NCI-H2227 (cell line): ENCODE measurements around the gene POLR3E.
"Not testable (repeated sequence)": the region's sequence is repeated elsewhere in the genome, so short reads cannot be mapped to it uniquely, and the experiment has no call there.

ENCODE experiments used
- DNase-seq: peaks from one replicate; lab custom pipeline; 2025; ENCODE audit not compliant: unreplicated experiment; lab: John Stamatoyannopoulos, UW

The POLR3E gene

GRCh38 chr16:22360963-22361659, 63.9 kb downstream of the POLR3E start:
- no peak for DNase-seq

- DNase-seq: no peak
These were observed 67.0 kb downstream of the POLR3E start for GRCh38 chr16:22364241-22364640.

GRCh38 chr16:22366371-22366770, 69.2 kb downstream of the POLR3E start:
- DNase-seq: no peak

- no peak for DNase-seq
These were observed 69.7 kb downstream of the POLR3E start for GRCh38 chr16:22366889-22367288.

DNA sequence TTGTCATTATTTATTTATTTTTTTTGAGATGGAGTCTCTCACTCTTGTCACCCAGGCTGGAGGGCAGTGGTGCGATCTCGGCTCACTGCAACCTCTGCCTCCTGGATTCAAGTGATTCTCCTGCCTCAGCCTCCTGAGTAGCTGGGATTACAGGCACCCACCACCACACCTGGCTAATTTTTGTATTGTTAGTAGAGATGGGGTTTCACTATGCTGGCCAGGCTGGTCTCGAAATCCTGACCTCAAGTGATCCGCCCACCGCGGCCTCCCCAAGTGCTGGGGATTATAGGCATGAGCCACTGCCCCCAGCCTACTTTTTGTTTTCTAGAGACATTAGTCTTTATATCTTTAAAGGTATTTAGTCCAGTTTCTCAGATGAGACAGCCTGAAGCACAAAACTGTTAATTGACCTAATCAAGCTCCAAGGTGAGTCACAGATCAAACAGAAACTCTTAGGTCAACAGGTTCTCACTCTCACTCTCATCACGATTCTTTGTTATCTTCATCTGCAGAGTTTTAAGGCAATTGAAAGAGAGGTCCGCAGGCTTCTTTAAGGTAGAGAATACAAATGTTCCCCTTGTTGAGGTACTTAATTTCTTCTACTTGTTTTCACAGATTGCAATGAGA, 71.1 kb downstream of the POLR3E start:
- DNase-seq: not testable (repeated sequence)

GRCh38 chr16:22369221-22369811, 72.1 kb downstream of the POLR3E start:
- DNase-seq: no peak

DNA sequence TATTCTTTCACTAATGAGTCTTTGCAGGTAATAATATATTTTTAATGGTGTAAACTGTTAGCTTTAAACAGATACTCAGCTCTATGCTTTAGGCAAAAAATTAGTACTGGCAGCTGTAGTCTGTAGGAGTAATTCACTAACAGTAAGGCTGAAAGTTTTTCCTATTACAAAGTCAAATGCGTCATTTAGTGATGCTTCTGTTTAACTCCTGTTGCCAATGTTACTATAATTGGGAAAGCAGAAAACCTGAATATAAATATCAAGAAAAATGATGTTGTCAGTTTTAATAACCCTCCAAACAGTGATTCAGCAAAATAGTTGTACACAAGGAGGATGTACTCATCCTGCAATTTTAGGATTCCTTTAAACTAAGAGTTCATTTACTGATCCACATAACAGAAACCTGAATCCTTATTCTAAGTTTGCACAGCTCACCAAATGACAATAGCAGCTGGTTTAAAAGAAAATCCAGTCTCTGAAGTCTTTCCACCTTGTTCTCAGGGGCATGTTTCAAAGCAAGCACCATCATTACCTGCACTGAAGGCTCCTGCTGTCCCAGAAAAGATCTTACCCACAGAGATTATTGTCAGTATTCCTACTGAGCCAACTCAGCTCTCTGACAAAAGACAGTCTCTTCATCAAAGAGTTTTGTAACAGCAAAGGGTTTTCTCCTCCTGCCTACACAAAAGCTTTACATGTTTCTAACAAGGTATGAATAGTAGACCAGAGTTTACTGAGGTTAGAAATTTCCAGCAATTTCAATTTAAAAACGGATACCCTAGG, 73.0 kb downstream of the POLR3E start:
- no peak for DNase-seq

DNA sequence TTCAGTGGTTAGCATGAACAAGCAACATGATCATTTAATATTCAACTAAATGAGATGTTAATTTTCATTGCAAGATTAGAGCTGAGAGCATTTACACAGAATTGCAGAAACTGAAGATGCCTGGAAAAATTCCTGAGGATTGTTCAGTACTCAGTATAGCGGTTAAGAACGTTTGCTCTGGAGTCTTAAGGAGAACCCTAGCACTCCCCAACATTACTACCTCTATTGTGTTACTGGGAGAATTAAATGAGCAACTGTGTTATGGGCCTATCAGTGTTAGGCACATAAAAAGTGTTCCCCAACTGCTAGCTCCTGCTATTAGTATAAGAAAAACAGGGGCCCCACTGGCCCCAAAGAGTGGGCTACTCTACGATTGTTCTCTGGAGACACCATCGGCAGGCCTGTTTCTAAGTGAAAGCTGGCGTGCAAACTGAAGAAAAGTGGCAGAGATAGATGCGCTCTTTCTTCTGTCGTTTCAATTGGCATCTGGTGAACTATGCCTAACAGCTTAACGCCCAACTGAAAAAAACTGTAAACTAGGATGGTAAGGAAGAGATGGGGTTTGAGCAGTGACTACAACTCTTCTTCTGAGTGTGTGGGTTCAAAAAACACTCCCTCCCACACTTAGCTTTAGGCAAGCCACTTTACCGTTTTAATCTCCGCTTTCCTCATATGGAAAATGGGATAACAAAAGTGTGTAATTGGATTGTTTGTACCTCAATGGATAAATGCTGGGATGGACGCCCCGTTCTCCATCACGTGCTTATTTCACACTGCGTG, 75.9 kb downstream of the POLR3E start:
- DNase-seq: no peak

DNA sequence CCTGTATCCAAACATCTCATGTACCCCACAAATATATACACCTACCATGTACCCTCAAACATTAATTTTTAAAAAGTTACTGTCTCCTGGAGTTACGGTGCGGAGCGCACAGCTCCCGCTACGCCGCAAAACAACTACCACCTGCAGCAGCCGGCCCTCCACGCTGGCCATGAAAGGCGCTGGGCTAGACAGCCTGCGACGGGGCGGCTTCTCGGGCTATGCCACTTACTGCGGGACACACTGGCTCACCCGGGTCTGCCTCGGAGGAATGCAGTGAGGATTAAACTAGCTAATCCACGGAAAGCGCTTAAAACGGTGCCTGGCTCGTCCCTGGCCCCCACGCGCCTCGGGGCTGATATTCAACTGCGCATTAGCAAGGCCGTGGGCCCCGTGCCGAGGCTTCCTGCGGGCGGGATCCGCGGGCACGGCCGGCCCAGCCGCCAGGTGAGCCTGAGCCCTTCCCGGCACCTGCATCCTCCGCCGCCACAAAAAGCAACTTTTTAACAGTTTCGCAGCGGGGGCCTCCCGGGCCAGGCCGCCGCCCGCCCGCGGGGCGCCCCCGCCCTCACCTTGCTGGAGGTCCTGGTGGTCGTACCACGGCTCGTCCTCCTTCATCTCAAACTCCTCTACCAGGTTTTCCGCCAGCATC, 76.6 kb downstream of the POLR3E start:
- peak; percentile 53 for DNase-seq

DNA sequence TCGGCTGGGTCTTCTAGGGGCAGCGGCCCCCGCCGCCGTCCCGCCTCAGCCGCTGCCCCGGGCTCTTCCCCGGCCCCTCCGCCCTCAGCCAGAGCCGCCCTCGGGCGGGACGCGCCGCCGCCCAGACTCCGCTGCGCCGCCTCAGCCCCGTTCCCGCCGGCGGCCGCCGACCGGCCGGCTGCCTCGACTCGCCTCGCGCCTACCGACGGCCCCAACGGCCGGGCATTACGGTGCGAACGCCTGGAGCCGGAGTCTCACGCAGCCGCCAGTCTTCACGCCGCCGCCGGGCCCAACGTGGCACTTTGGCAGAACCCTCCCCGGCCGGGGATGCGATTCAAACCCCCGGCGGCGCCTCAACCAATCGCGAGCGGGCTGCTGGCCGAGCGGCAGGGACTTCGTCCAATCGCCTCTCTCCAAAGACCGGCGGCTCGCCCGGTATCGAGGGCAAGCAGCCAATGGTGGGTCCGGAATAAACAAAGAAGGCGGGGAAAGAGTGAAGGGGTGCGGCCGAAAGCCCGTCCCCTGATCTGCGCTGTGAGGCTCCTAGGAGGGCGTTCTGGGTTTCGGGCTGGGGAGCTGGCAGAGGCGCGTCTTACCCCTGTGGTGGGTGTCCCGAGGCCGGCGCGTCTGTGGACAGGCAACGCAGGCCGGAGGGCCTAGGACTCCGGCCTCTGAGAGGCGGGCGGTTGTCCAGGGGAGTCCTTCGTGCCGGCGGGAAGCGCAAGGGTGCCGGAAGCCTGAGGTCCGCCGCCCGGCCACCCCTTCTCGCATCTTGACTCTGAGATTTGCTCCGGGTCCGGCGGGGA, 77.3 kb downstream of the POLR3E start, which contains the start of gene CDR2:
Gene CDR2, minus strand, starts transcription at position 309 of the 806 bp plus-strand sequence. CDS start 310 bp downstream, outside the sequence.
- peak; percentile 98 for DNase-seq

DNA sequence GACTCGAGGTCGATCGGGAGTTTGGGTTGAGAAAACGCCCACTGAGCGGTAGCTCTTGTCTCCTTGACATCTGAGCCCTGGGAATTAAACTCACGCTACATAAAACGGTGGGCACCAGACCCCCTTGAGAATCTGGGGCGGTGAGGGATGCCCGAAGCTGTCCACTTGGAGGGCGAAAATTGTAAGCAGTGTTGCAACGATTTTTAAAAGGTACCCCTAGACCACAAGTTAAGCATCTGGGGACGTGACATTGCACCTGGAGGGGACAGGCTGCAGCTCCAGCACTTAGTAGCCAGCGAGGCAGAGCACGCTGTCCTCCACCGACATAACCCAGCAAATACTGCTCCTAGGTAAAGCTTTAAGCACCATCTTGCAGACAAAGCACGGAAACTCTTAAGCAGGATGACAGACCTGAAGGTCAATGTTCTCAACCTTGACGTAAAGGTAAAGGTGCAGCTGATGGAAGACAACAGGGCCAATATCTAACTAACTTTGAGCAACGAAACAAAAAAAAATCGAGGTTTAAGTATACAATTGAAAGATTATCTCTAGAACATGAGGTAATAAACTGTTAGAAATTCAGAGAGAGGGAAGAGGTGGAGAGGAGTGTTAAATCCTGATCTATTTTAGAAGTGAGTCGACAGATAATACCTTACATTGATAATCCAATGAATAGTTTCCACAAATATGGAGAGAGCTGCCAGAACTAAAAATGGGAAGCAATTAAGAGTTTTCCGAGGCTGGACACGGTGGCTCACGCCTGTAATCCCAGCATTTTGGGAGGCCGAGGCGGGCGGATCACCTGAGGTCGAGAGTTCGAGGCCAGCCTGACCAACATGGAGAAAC, 78.1 kb downstream of the POLR3E start:
- DNase-seq: no peak

DNA sequence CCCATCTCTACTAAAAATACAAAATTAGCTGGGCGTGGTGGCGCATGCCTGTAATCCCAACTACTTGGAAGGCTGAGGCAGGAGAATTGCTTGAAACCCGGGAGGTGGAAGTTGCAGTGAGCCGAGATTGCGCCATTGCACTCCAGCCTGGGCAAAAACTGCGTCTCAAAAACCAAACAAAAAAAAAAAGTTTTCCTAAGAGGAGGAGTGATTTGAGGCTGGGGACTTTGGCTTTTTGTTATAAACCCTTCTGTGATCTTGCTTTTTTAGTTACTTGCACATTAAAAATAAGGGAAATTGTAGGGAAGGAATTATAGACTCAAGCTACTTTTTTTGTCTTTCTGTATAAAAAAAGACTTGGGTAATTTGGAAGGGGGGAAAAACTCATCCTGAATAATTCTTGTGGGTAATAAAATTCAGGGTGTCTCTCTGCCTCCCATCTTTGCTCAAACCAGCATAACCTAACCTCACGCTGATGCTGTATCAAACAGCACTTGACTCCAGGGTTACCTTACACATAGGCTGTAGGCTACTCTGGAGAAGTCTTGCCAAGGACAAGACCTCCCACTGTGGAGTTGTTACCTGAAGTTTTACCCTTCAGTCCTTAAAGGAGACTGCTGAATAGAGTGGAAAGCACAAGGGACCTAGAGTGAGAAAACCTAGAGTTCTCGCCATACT, 78.9 kb downstream of the POLR3E start:
- DNase-seq: no peak

- no peak for DNase-seq
These were observed 82.4 kb downstream of the POLR3E start for GRCh38 chr16:22379656-22380055.

DNA sequence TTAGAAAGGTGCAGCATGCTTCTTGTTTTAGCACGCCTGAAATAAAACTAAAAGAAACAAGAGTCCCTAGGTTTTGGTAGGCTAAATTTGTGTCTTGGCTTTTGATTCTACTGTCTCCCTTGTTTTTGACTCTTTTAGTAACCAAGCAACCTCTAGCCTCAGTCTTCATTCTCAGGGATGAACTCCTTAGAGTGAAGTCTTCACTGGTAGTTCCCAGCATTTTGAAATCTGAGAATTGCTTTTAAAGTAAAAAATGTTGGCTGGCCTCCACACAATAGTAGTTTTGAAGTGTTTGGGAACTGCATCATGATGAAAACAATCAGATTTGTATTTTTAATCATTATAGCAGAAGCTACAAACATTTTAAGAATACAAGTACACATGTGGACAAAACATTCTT, 83.3 kb downstream of the POLR3E start:
- no peak for DNase-seq

GRCh38 chr16:22381392-22381791, 84.2 kb downstream of the POLR3E start:
- no peak for DNase-seq

GRCh38 chr16:22383827-22384226, 86.6 kb downstream of the POLR3E start:
- no peak for DNase-seq
